ENCODE results near the gene SELPLG.

Gene SELPLG

GRCh38 chr12:108586306-108586705 is 47.4 kb downstream of the SELPLG start:
- no peak overlapping the region for H3K4me3 ChIP-seq (ENCODE audit: low read depth, low read length)
- H3K9ac ChIP-seq (ENCODE audit: low read depth, low read length), result no peak overlapping the region
- peaks cover 6% of the 10 kb centered on the region for H3K4me1 ChIP-seq (ENCODE audit: control insufficient read depth, insufficient read depth, low read length)
- no peaks in the 10 kb centered on the region for H3K36me3 ChIP-seq (ENCODE audit: control insufficient read depth, insufficient read depth, low read length)
- H3K9me3 ChIP-seq (ENCODE audit: control insufficient read depth, insufficient read depth, low read length), result no peaks in the 10 kb centered on the region
- no peaks in the 10 kb centered on the region for H3K27me3 ChIP-seq (ENCODE audit: control insufficient read depth, insufficient read depth, low read length)

- H3K4me3 ChIP-seq (ENCODE audit: low read depth, low read length), result no peak overlapping the region
- no peak overlapping the region for H3K9ac ChIP-seq (ENCODE audit: low read depth, low read length)
- H3K9me3 ChIP-seq (ENCODE audit: control insufficient read depth, insufficient read depth, low read length), result no peaks in the 10 kb centered on the region
- H3K4me1 ChIP-seq (ENCODE audit: control insufficient read depth, insufficient read depth, low read length), result peaks cover 6% of the 10 kb centered on the region
- H3K27me3 ChIP-seq (ENCODE audit: control insufficient read depth, insufficient read depth, low read length), result no peaks in the 10 kb centered on the region
- H3K36me3 ChIP-seq (ENCODE audit: control insufficient read depth, insufficient read depth, low read length), result no peaks in the 10 kb centered on the region
Observed at GRCh38 chr12:108585864-108586263, 47.8 kb downstream of the SELPLG start.

GRCh38 chr12:108584456-108585065 is 49.1 kb downstream of the SELPLG start:
- Histone ChIP-seq H3K27me3 (ENCODE audit: control insufficient read depth, insufficient read depth, low read length) (no peaks in the 10 kb centered on the region), H3K4me1 (ENCODE audit: control insufficient read depth, insufficient read depth, low read length) (peaks cover 6% of the 10 kb centered on the region), H3K36me3 (ENCODE audit: control insufficient read depth, insufficient read depth, low read length) (no peaks in the 10 kb centered on the region), H3K9me3 (ENCODE audit: control insufficient read depth, insufficient read depth, low read length) (no peaks in the 10 kb centered on the region), H3K4me3 (ENCODE audit: low read depth, low read length) (no peak overlapping the region), H3K9ac (ENCODE audit: low read depth, low read length) (no peak overlapping the region)

GRCh38 chr12:108583991-108584390 is 49.7 kb downstream of the SELPLG start:
- no peaks in the 10 kb centered on the region for H3K36me3 ChIP-seq (ENCODE audit: control insufficient read depth, insufficient read depth, low read length)
- no peaks in the 10 kb centered on the region for H3K9me3 ChIP-seq (ENCODE audit: control insufficient read depth, insufficient read depth, low read length)
- peaks cover 2% of the 10 kb centered on the region for H3K4me1 ChIP-seq (ENCODE audit: control insufficient read depth, insufficient read depth, low read length)
- H3K9ac ChIP-seq (ENCODE audit: low read depth, low read length), result no peak overlapping the region
- no peak overlapping the region for H3K4me3 ChIP-seq (ENCODE audit: low read depth, low read length)
- no peaks in the 10 kb centered on the region for H3K27me3 ChIP-seq (ENCODE audit: control insufficient read depth, insufficient read depth, low read length)

DNA sequence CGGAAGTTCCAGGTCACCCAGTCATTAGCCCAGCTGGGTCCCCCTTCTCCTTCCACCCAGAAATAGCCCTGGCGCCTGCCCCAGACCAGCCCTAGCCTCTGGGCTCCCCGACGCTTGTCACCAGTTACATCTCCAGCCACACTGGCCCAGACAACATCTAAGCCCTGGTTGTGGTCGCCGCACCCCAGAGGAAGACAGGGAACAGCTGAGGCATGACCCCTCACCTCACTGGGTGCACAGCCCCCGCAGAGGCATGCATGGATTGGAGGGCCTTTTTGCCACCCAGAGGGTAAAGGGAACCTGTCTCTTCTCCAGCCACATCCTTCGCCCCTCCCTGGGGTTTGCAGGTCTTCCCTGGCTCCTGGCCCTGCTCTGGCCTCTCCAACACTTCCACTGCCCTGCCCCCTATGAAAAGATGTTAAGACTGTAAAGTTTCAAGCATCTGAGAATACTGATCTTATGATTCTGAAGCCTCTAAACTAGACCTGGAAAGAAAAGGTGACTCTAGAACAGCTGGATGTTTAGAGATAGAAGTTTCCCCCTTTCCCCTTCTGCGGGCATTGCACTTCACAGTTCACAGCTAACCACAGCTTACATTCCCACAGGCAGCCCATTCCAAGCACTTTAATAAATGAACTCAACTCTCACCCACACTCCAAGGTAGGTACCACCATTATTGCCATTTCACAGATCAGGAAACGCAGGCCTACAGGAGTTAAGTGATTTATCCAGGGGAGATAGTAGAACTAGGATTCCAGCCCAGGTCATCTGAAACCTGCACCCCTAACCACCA is 50.5 kb downstream of the SELPLG start:
- H3K27me3 ChIP-seq (ENCODE audit: control insufficient read depth, insufficient read depth, low read length), result no peaks in the 10 kb centered on the region
- H3K4me3 ChIP-seq (ENCODE audit: low read depth, low read length), result no peak overlapping the region
- no peak overlapping the region for H3K9ac ChIP-seq (ENCODE audit: low read depth, low read length)
- no peaks in the 10 kb centered on the region for H3K4me1 ChIP-seq (ENCODE audit: control insufficient read depth, insufficient read depth, low read length)
- H3K9me3 ChIP-seq (ENCODE audit: control insufficient read depth, insufficient read depth, low read length), result no peaks in the 10 kb centered on the region
- no peaks in the 10 kb centered on the region for H3K36me3 ChIP-seq (ENCODE audit: control insufficient read depth, insufficient read depth, low read length)

DNA sequence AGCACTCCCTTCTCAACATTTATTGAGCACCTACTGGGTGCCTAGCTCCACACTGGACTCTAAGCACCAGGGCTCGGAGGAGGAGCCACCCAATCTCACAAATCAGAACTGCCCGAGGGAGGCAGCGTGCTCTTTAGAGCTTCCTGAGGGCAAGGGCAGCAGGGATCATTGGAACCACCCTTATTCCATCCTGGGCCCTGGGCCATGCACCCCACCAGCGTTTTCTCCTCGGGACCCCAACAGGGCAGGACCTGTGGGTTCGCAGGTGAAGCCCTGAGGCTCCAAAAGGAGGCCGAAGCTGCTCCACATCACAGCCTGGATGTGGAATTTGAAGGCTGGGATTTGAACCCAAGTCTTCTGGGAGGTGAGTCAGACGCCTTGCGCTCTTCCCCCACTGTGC is 51.2 kb downstream of the SELPLG start:
- Histone ChIP-seq H3K27me3 (ENCODE audit: control insufficient read depth, insufficient read depth, low read length) (no peaks in the 10 kb centered on the region), H3K36me3 (ENCODE audit: control insufficient read depth, insufficient read depth, low read length) (no peaks in the 10 kb centered on the region), H3K4me3 (ENCODE audit: low read depth, low read length) (no peak overlapping the region), H3K4me1 (ENCODE audit: control insufficient read depth, insufficient read depth, low read length) (no peaks in the 10 kb centered on the region), H3K9ac (ENCODE audit: low read depth, low read length) (no peak overlapping the region), H3K9me3 (ENCODE audit: control insufficient read depth, insufficient read depth, low read length) (no peaks in the 10 kb centered on the region)

DNA sequence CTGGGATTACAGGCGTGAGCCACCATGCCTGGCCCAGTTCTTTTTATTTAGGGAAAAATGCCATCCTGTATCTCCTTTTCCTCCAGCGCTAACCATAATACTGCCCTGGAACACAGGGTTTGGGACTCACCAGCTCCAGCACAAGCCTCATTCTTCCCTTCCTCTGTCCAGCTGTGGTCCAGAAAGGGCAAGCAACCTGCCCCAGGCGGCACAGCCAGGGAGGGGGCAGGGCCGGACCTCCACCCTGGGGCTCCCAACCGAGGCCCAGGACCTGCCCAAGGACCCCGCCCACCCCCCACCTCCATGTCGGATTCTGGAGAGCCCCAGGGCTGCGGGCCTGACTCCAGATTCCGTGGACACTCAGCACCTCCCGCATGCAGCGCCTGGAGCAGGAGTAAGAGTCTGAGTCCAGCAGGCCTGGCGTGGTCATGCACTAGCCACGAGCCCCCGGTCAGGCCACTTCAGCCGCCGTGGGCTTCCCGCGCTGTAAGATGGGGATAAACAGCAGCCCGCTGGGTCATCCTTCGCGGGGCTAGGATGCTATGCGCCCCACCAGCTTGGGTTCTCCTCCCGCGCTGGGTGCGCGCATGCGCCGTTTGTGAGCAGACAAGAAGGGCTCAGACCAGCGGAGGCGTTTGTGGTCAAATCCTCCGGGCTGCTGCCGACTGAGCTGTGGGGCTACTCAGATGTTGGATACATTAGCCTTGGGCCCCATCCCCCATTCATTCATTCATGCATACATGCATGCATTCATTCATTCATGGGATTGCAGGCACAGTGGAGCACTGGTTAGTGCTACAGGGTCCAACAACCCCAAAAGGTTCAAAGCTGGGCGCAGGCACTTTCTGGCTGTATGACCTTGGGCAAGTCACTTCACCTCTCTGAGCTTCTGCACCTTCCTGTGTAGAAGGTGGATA is 52.1 kb downstream of the SELPLG start:
- Histone ChIP-seq H3K9me3 (ENCODE audit: control insufficient read depth, insufficient read depth, low read length) (no peaks in the 10 kb centered on the region), H3K27me3 (ENCODE audit: control insufficient read depth, insufficient read depth, low read length) (no peaks in the 10 kb centered on the region), H3K9ac (ENCODE audit: low read depth, low read length) (no peak overlapping the region), H3K4me1 (ENCODE audit: control insufficient read depth, insufficient read depth, low read length) (no peaks in the 10 kb centered on the region), H3K4me3 (ENCODE audit: low read depth, low read length) (no peak overlapping the region), H3K36me3 (ENCODE audit: control insufficient read depth, insufficient read depth, low read length) (no peaks in the 10 kb centered on the region)

DNA sequence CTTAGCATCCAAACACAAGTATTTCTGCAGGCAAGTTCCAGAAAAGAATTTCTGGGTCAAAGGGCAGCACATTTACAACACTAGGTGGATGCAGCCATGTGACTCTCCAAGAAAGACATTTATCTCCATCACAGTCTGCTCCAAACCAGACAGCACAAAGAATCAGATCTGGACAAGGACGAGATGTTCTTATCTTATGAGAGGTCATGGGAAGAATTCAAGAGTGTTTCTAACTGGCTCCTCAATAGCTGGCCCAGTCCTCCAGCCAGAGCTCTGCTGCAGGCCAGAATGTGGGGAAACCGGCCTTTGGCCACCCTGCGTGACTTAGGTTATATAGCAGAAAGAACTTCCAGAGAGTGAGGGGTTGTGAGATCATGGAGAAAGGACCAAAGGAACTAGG is 53.2 kb downstream of the SELPLG start:
- H3K27me3 ChIP-seq (ENCODE audit: control insufficient read depth, insufficient read depth, low read length), result no peaks in the 10 kb centered on the region
- H3K4me1 ChIP-seq (ENCODE audit: control insufficient read depth, insufficient read depth, low read length), result no peaks in the 10 kb centered on the region
- no peaks in the 10 kb centered on the region for H3K9me3 ChIP-seq (ENCODE audit: control insufficient read depth, insufficient read depth, low read length)
- no peak overlapping the region for H3K9ac ChIP-seq (ENCODE audit: low read depth, low read length)
- H3K36me3 ChIP-seq (ENCODE audit: control insufficient read depth, insufficient read depth, low read length), result no peaks in the 10 kb centered on the region
- H3K4me3 ChIP-seq (ENCODE audit: low read depth, low read length), result no peak overlapping the region

- Histone ChIP-seq H3K4me3 (ENCODE audit: low read depth, low read length) (no peak overlapping the region), H3K4me1 (ENCODE audit: control insufficient read depth, insufficient read depth, low read length) (no peaks in the 10 kb centered on the region), H3K9ac (ENCODE audit: low read depth, low read length) (no peak overlapping the region), H3K27me3 (ENCODE audit: control insufficient read depth, insufficient read depth, low read length) (no peaks in the 10 kb centered on the region), H3K36me3 (ENCODE audit: control insufficient read depth, insufficient read depth, low read length) (no peaks in the 10 kb centered on the region), H3K9me3 (ENCODE audit: control insufficient read depth, insufficient read depth, low read length) (no peaks in the 10 kb centered on the region)
Observed at GRCh38 chr12:108578813-108579212, 54.9 kb downstream of the SELPLG start.

GRCh38 chr12:108578264-108578663 is 55.4 kb downstream of the SELPLG start:
- Histone ChIP-seq H3K9me3 (ENCODE audit: control insufficient read depth, insufficient read depth, low read length) (no peaks in the 10 kb centered on the region), H3K4me3 (ENCODE audit: low read depth, low read length) (no peak overlapping the region), H3K27me3 (ENCODE audit: control insufficient read depth, insufficient read depth, low read length) (no peaks in the 10 kb centered on the region), H3K4me1 (ENCODE audit: control insufficient read depth, insufficient read depth, low read length) (no peaks in the 10 kb centered on the region), H3K9ac (ENCODE audit: low read depth, low read length) (no peak overlapping the region), H3K36me3 (ENCODE audit: control insufficient read depth, insufficient read depth, low read length) (no peaks in the 10 kb centered on the region)

- Histone ChIP-seq H3K4me3 (ENCODE audit: low read depth, low read length) (no peak overlapping the region), H3K36me3 (ENCODE audit: control insufficient read depth, insufficient read depth, low read length) (no peaks in the 10 kb centered on the region), H3K9me3 (ENCODE audit: control insufficient read depth, insufficient read depth, low read length) (no peaks in the 10 kb centered on the region), H3K27me3 (ENCODE audit: control insufficient read depth, insufficient read depth, low read length) (no peaks in the 10 kb centered on the region), H3K4me1 (ENCODE audit: control insufficient read depth, insufficient read depth, low read length) (no peaks in the 10 kb centered on the region), H3K9ac (ENCODE audit: low read depth, low read length) (no peak overlapping the region)
Observed at GRCh38 chr12:108577458-108577857, 56.2 kb downstream of the SELPLG start.

All from iPS-15b (cell line).